Measurements from ENCODE around the gene AOPEP.
A peak's percentile ranks its signal among the peaks of the same experiment; 100 is the strongest.

The AOPEP gene

GRCh38 chr9:94714494-94714893 lies 12.0 kb upstream of the AOPEP start:
- no peak for DNase-seq (ENCODE audit: low read depth, low spot score)

GRCh38 chr9:94717761-94718160 lies 8.7 kb upstream of the AOPEP start:
- no peak for DNase-seq (ENCODE audit: low read depth, low spot score)

GRCh38 chr9:94718936-94719335 lies 7.6 kb upstream of the AOPEP start:
- DNase-seq (ENCODE audit: low read depth, low spot score), result no peak

- DNase-seq (ENCODE audit: low read depth, low spot score), result no peak
Measured at GRCh38 chr9:94719878-94720277, 6.6 kb upstream of the AOPEP start.

- DNase-seq (ENCODE audit: low read depth, low spot score), result no peak
Measured at GRCh38 chr9:94720846-94721549, 5.5 kb upstream of the AOPEP start.

GRCh38 chr9:94721754-94722153 lies 4.7 kb upstream of the AOPEP start:
- no peak for DNase-seq (ENCODE audit: low read depth, low spot score)

GRCh38 chr9:94725293-94725692 lies 1.2 kb upstream of the AOPEP start:
- DNase-seq (ENCODE audit: low read depth, low spot score), result no peak

- DNase-seq (ENCODE audit: low read depth, low spot score), result no peak
Measured at GRCh38 chr9:94728719-94729118, 2.2 kb downstream of the AOPEP start.

GRCh38 chr9:94729199-94729598 lies 2.7 kb downstream of the AOPEP start:
- DNase-seq (ENCODE audit: low read depth, low spot score), result no peak

- DNase-seq (ENCODE audit: low read depth, low spot score), result no peak
Measured at GRCh38 chr9:94734054-94734754, 7.7 kb downstream of the AOPEP start.

GRCh38 chr9:94736759-94737158 lies 10.3 kb downstream of the AOPEP start:
- no peak for DNase-seq (ENCODE audit: low read depth, low spot score)

GRCh38 chr9:94740145-94740840 lies 13.8 kb downstream of the AOPEP start:
- no peak for DNase-seq (ENCODE audit: low read depth, low spot score)

- no peak for DNase-seq (ENCODE audit: low read depth, low spot score)
Measured at GRCh38 chr9:94741866-94742265, 15.4 kb downstream of the AOPEP start.

- DNase-seq (ENCODE audit: low read depth, low spot score), result peak; percentile 12
Measured at GRCh38 chr9:94743035-94743954, 16.8 kb downstream of the AOPEP start.

GRCh38 chr9:94745806-94746540 lies 19.5 kb downstream of the AOPEP start:
- DNase-seq (ENCODE audit: low read depth, low spot score), result no peak

- DNase-seq (ENCODE audit: low read depth, low spot score), result no peak
Measured at GRCh38 chr9:94746541-94747370, 20.3 kb downstream of the AOPEP start.

GRCh38 chr9:94754976-94755475 lies 28.5 kb downstream of the AOPEP start:
- no peak for DNase-seq (ENCODE audit: low read depth, low spot score)

- no peak for DNase-seq (ENCODE audit: low read depth, low spot score)
Measured at GRCh38 chr9:94757158-94757557, 30.7 kb downstream of the AOPEP start.

GRCh38 chr9:94758031-94758430 lies 31.5 kb downstream of the AOPEP start:
- no peak for DNase-seq (ENCODE audit: low read depth, low spot score)

GRCh38 chr9:94758880-94759279 lies 32.4 kb downstream of the AOPEP start:
- no peak for DNase-seq (ENCODE audit: low read depth, low spot score)

Measured in smooth muscle cell of the brain vasculature (primary cell).